Measurements from ENCODE around the gene TGIF2. TPM values are rescaled to one million over a fixed set of nuclear protein-coding genes. Genes with fewer than 3 reads are reported as not detected.

TGIF2 gene
- total RNA-seq, 2 donors from 2014 or later, result 8.9 to 10.7 TPM

- H3K27ac ChIP-seq, result peak overlapping the region; percentile 97 to 98
- peaks cover 0 to 78% of the 10 kb centered on the region in 2 donors for H3K4me1 ChIP-seq
- no peaks in the 10 kb centered on the region for H3K27me3 ChIP-seq
- peak overlapping the region; percentile 86 to 93 for H3K4me3 ChIP-seq
- H3K9me3 ChIP-seq, result no peaks in the 10 kb centered on the region
- no peak for DNase-seq (ENCODE audit: low spot score)
- peaks cover 58% of the 10 kb centered on the region for H3K36me3 ChIP-seq
- TF ChIP-seq CTCF (IDR thresholded peaks at IDR 0.05), result no peak
Observed at GRCh38 chr20:36544134-36545018, 29.0 kb upstream of the TGIF2 start.

- H3K27ac ChIP-seq, result peak overlapping the region; percentile 24 to 97
- peaks cover 63% of the 10 kb centered on the region for H3K36me3 ChIP-seq
Observed at GRCh38 chr20:36546111-36546736, 27.2 kb upstream of the TGIF2 start.

GRCh38 chr20:36547186-36548005, 26.0 kb upstream of the TGIF2 start:
- no peak for DNase-seq (ENCODE audit: low spot score)
- H3K4me1 ChIP-seq, result peaks cover 0 to 75% of the 10 kb centered on the region in 2 donors
- TF ChIP-seq CTCF (IDR thresholded peaks at IDR 0.05), result no peak
- H3K4me3 ChIP-seq, result no peak overlapping the region
- no peaks in the 10 kb centered on the region for H3K27me3 ChIP-seq
- H3K9me3 ChIP-seq, result no peaks in the 10 kb centered on the region
- peaks cover 61% of the 10 kb centered on the region for H3K36me3 ChIP-seq
- no peak overlapping the region for H3K27ac ChIP-seq

More at GRCh38 chr20:36546111-36546736, 27.2 kb upstream of the TGIF2 start:
- no peaks in the 10 kb centered on the region for H3K9me3 ChIP-seq
- DNase-seq (ENCODE audit: low spot score), result no peak
- no peak overlapping the region for H3K4me3 ChIP-seq
- TF ChIP-seq CTCF (IDR thresholded peaks at IDR 0.05), result no peak
- H3K4me1 ChIP-seq, result peaks cover 0 to 81% of the 10 kb centered on the region in 2 donors
- no peaks in the 10 kb centered on the region for H3K27me3 ChIP-seq

GRCh38 chr20:36548006-36548315, 25.4 kb upstream of the TGIF2 start:
- Histone ChIP-seq H3K27ac (no peak overlapping the region), H3K9me3 (no peaks in the 10 kb centered on the region), H3K27me3 (no peaks in the 10 kb centered on the region), H3K36me3 (peaks cover 55% of the 10 kb centered on the region), H3K4me1 (peaks cover 0 to 70% of the 10 kb centered on the region in 2 donors), H3K4me3 (no peak overlapping the region)
- no peak for DNase-seq (ENCODE audit: low spot score)
- peak in 1 of 2 donors; percentile 24 for TF ChIP-seq CTCF (IDR thresholded peaks at IDR 0.05)

GRCh38 chr20:36548704-36549627, 24.4 kb upstream of the TGIF2 start:
- Histone ChIP-seq H3K4me1 (peaks cover 0 to 60% of the 10 kb centered on the region in 2 donors), H3K36me3 (peaks cover 54% of the 10 kb centered on the region), H3K27me3 (no peaks in the 10 kb centered on the region), H3K27ac (peak overlapping the region; percentile 61 to 67), H3K4me3 (no peak overlapping the region), H3K9me3 (no peaks in the 10 kb centered on the region)
- no peak for DNase-seq (ENCODE audit: low spot score)
- TF ChIP-seq CTCF (IDR thresholded peaks at IDR 0.05), result no peak

Data from right atrium auricular region (tissue), 2 donors.